Iris pigment epithelial cell (primary cell): ENCODE results near the gene ALOX15.
A peak's percentile ranks its signal among the peaks of the same experiment; 100 is the strongest.
"Not testable (repeated sequence)": the region's sequence is repeated elsewhere in the genome, so short reads cannot be mapped to it uniquely, and the experiment has no call there.

ENCODE experiments used
- DNase-seq: peaks from one replicate; pipeline ENCODE4 v3.0.0-alpha.2; 2011; ENCODE audit warnings: low read depth

ALOX15 gene

GRCh38 chr17:4641297-4642195 lies at the start of gene ALOX15:
Gene ALOX15 (minus strand): TSS chr17:4641678. CDS start chr17:4641651, 27 bp downstream.
- DNase-seq: no peak

GRCh38 chr17:4690745-4691144 lies 49.3 kb upstream of the ALOX15 start:
- no peak for DNase-seq

- DNase-seq: not testable (repeated sequence)
These were observed 48.4 kb upstream of the ALOX15 start for GRCh38 chr17:4689872-4690271.

GRCh38 chr17:4683739-4684138 lies 42.3 kb upstream of the ALOX15 start:
- not testable (repeated sequence) for DNase-seq

GRCh38 chr17:4679658-4680057 lies 38.2 kb upstream of the ALOX15 start:
- DNase-seq: peak; percentile 78

GRCh38 chr17:4678448-4679026 lies 37.1 kb upstream of the ALOX15 start:
- peak; percentile 94 for DNase-seq

GRCh38 chr17:4676791-4677190 lies 35.3 kb upstream of the ALOX15 start:
- DNase-seq: no peak

- DNase-seq: no peak
These were observed 34.3 kb upstream of the ALOX15 start for GRCh38 chr17:4675791-4676190.

GRCh38 chr17:4674685-4674998 lies 33.2 kb upstream of the ALOX15 start:
- DNase-seq: no peak

GRCh38 chr17:4673986-4674684 lies 32.7 kb upstream of the ALOX15 start:
- DNase-seq: no peak

- no peak for DNase-seq
These were observed 31.7 kb upstream of the ALOX15 start for GRCh38 chr17:4673169-4673568.

- DNase-seq: no peak
These were observed 31.3 kb upstream of the ALOX15 start for GRCh38 chr17:4672751-4673150.

GRCh38 chr17:4672055-4672630 lies 30.7 kb upstream of the ALOX15 start:
- DNase-seq: no peak

- DNase-seq: no peak
These were observed 25.7 kb upstream of the ALOX15 start for GRCh38 chr17:4667166-4667565.

GRCh38 chr17:4666296-4666695 lies 24.8 kb upstream of the ALOX15 start:
- no peak for DNase-seq

GRCh38 chr17:4665027-4665426 lies 23.5 kb upstream of the ALOX15 start:
- no peak for DNase-seq

- DNase-seq: no peak
These were observed 22.8 kb upstream of the ALOX15 start for GRCh38 chr17:4664230-4664629.

- DNase-seq: no peak
These were observed 22.2 kb upstream of the ALOX15 start for GRCh38 chr17:4663711-4664110.

GRCh38 chr17:4658478-4659305 lies 17.2 kb upstream of the ALOX15 start:
- peak; percentile 94 for DNase-seq

- DNase-seq: peak; percentile 48
These were observed 16.2 kb upstream of the ALOX15 start for GRCh38 chr17:4657678-4658077.

GRCh38 chr17:4655933-4656332 lies 14.5 kb upstream of the ALOX15 start:
- DNase-seq: not testable (repeated sequence)

GRCh38 chr17:4652997-4653396 lies 11.5 kb upstream of the ALOX15 start:
- peak; percentile 40 for DNase-seq
